Endodermal cell (in vitro differentiated cells): Measurements from ENCODE around the gene C10orf67. TPM values are rescaled to one million over a fixed set of nuclear protein-coding genes. Genes with fewer than 3 reads are reported as not detected.

Source experiments
- DNase-seq: peaks from one replicate; pipeline ENCODE4 v3.0.0-alpha.2; 2017
- H3K27ac ChIP-seq: 2 replicates; pipeline ENCODE4 v1.5.1; 2013; ENCODE audit warnings: mild to moderate bottlenecking, low read depth, low read length, moderate library complexity
- H3K27me3 ChIP-seq: 2 replicates; pipeline ENCODE4 v1.6.1; 2013; ENCODE audit warnings: mild to moderate bottlenecking, low read length, moderate library complexity; ENCODE audit not compliant: insufficient read depth, control insufficient read depth, poor library complexity, severe bottlenecking
- H3K36me3 ChIP-seq: 2 replicates; pipeline ENCODE4 v1.7.0; 2013; ENCODE audit warnings: mild to moderate bottlenecking, low read length, moderate library complexity; ENCODE audit not compliant: control insufficient read depth, insufficient read depth
- H3K4me1 ChIP-seq: one replicate; pipeline ENCODE4 v1.7.0; 2013; ENCODE audit warnings: low read length; ENCODE audit not compliant: control insufficient read depth, insufficient read depth
- H3K4me3 ChIP-seq: 2 replicates; pipeline ENCODE4 v1.5.1; 2013; ENCODE audit warnings: mild to moderate bottlenecking, low read length, moderate library complexity
- H3K9ac ChIP-seq: 2 replicates; pipeline ENCODE4 v1.6.1; 2013; ENCODE audit warnings: mild to moderate bottlenecking, low read length, moderate library complexity; ENCODE audit not compliant: poor library complexity, severe bottlenecking; ENCODE audit errors: extremely low read depth
- H3K9me3 ChIP-seq: 2 replicates; pipeline ENCODE4 v1.6.1; 2013; ENCODE audit warnings: mild to moderate bottlenecking, low read length, moderate library complexity; ENCODE audit not compliant: control insufficient read depth
- H3K27ac Mint-ChIP-seq: 2 replicates; pipeline ENCODE4 v1.8.0; 2020; ENCODE audit warnings: mixed read lengths
- H3K27me3 Mint-ChIP-seq: 2 replicates; pipeline ENCODE4 v1.8.0; 2021; ENCODE audit warnings: mild to moderate bottlenecking, mixed read lengths; ENCODE audit not compliant: insufficient read depth
- H3K36me3 Mint-ChIP-seq: 2 replicates; pipeline ENCODE4 v1.8.0; 2020; ENCODE audit warnings: low read depth, mixed read lengths
- H3K4me1 Mint-ChIP-seq: 2 replicates; pipeline ENCODE4 v1.8.0; 2020; ENCODE audit warnings: mixed read lengths
- H3K4me3 Mint-ChIP-seq: 2 replicates; pipeline ENCODE4 v1.8.0; 2020; ENCODE audit warnings: mild to moderate bottlenecking, moderate library complexity, mixed read lengths
- H3K9me3 Mint-ChIP-seq: 2 replicates; pipeline ENCODE4 v1.8.0; 2020; ENCODE audit warnings: mild to moderate bottlenecking, mixed read lengths
- CTCF ChIP-seq: fragments of 200-600 bp; sonication (generic); conservative IDR thresholded peaks from 2 replicates; pipeline ENCODE4 v1.5.0; 2021; ENCODE audit warnings: antibody characterized with exemption, mild to moderate bottlenecking
- WGBS, 2 experiments: methylation state at CpG; one replicate each; pipeline versions ENCODE4 v1.1.5 to v1.1.7; 2013; ENCODE audit warnings: missing lambda C conversion rate in 2 of 2, mixed read lengths in 1 of 2; ENCODE audit not compliant: insufficient coverage in 1 of 2, insufficient read length in 1 of 2; 5-methylcytosine and 5-hydroxymethylcytosine counted together
- total RNA-seq, 2 donors: library from RNA; stranded (reverse); fragmentation: NEBNext Ultra II Directional in 1 of 2; extraction: Animal tissue kit (Norgen Biotek cat#: 25700) in 1 of 2; gene quantifications; 2 replicates in 1 of 2; 3 replicates in 1 of 2; pipeline ENCODE4 v1.2.1, GENCODE V29; 2021

Gene C10orf67
- total RNA-seq, 2 donors from 2014 or later, result not detected

DNA sequence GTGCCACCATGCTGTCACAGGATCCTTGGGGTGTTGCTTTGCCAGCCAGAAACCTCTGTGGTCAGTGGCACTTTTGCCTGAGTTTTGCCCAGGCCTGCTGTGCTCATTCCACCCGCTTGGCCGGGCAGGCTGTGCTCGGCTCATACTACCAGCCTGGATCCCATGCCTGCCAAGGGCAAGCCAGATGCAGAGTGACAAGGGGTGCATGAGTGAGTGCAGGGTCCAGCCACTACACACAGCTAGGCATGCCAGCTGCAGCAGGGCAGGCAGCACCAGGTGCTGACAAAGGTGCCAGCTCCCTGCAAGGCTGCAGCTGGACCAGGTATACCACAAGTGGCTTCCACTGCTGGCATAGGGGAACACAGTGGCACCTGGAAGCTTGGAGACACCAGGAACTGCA, 28.6 kb downstream of the C10orf67 start:
- no peak overlapping the region for H3K4me3 Mint-ChIP-seq
- no peaks in the 10 kb centered on the region for H3K27me3 Mint-ChIP-seq
- no peaks in the 10 kb centered on the region for H3K36me3 ChIP-seq
- no peaks in the 10 kb centered on the region for H3K4me1 Mint-ChIP-seq
- no peak overlapping the region for H3K9ac ChIP-seq
- no peak for DNase-seq
- no peaks in the 10 kb centered on the region for H3K27me3 ChIP-seq
- H3K27ac Mint-ChIP-seq, result no peak overlapping the region
- TF ChIP-seq CTCF, result no peak
- H3K27ac ChIP-seq, result no peak overlapping the region
- H3K4me3 ChIP-seq, result no peak overlapping the region
- 92% methylated on average over 3 of the region's 3 CpGs; no CpG with 5 or more reads in 1 of the 2 experiments for WGBS, 2 experiments
- no peaks in the 10 kb centered on the region for H3K36me3 Mint-ChIP-seq
- no peaks in the 10 kb centered on the region for H3K4me1 ChIP-seq
- no peaks in the 10 kb centered on the region for H3K9me3 Mint-ChIP-seq
- no peaks in the 10 kb centered on the region for H3K9me3 ChIP-seq

DNA sequence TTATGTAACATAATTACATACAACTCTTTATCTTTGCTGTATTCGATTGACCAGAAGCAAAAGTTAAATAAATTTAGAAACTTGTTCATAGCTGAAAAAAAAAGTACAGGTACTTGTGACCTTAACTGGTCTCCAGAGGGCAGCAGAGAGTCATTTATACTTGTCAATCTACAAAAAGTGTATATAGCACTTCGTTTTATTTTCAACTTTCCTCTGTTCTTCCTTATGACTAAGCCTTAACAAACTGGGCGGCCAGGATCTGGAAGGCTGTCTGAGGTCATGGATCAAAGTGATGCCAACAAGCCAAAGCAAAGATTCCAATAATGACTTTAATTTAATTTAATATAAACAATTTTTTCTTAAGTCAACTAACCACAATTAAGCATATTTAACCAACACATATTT, 29.8 kb downstream of the C10orf67 start:
- Mint-ChIP-seq H3K4me1 (no peaks in the 10 kb centered on the region), H3K4me3 (no peak overlapping the region), H3K36me3 (no peaks in the 10 kb centered on the region), H3K9me3 (no peaks in the 10 kb centered on the region), H3K27ac (no peak overlapping the region), H3K27me3 (no peaks in the 10 kb centered on the region)
- no peak overlapping the region for H3K4me3 ChIP-seq
- H3K27me3 ChIP-seq, result no peaks in the 10 kb centered on the region
- WGBS, 2 experiments, result 0 to 8% methylated on average over 1 to 3 of the region's 3 CpGs
- H3K36me3 ChIP-seq, result no peaks in the 10 kb centered on the region
- no peaks in the 10 kb centered on the region for H3K4me1 ChIP-seq
- H3K27ac ChIP-seq, result no peak overlapping the region
- H3K9me3 ChIP-seq, result no peaks in the 10 kb centered on the region
- TF ChIP-seq CTCF, result peak; percentile 89
- DNase-seq, result peak; percentile 58
- H3K9ac ChIP-seq, result no peak overlapping the region

DNA sequence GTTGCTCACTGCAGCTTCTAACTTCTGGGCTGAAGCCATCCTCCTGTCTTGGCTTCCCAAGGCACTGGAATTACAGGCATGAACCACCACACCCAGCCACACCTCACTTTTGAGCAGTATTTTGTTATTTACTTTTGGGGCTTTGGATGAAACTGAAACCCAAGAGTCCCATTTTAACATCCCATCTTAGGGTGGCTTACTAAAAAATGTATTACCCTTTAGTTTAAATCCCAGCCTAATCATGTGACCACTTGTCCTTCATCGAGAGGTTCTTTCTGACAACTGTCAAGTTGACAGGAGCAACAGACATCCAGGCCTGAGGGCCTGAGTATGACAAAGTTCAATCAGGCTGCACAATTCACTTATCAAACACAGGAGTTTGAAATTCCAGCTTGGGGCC, 33.6 kb downstream of the C10orf67 start:
- H3K4me3 ChIP-seq, result no peak overlapping the region
- TF ChIP-seq CTCF, result no peak
- Mint-ChIP-seq H3K27me3 (no peaks in the 10 kb centered on the region), H3K4me3 (no peak overlapping the region), H3K4me1 (no peaks in the 10 kb centered on the region), H3K27ac (no peak overlapping the region), H3K36me3 (no peaks in the 10 kb centered on the region), H3K9me3 (no peaks in the 10 kb centered on the region)
- 95 to 100% methylated on average over 1 of the region's 1 CpG for WGBS, 2 experiments
- H3K4me1 ChIP-seq, result no peaks in the 10 kb centered on the region
- H3K36me3 ChIP-seq, result no peaks in the 10 kb centered on the region
- no peak overlapping the region for H3K9ac ChIP-seq
- H3K27me3 ChIP-seq, result peaks cover 4% of the 10 kb centered on the region
- no peaks in the 10 kb centered on the region for H3K9me3 ChIP-seq
- DNase-seq, result no peak
- no peak overlapping the region for H3K27ac ChIP-seq
